SJCRH30 (cell line): ENCODE measurements around the gene SPRY1. TPM values are rescaled to one million over a fixed set of nuclear protein-coding genes. Genes with fewer than 3 reads are reported as not detected.

ENCODE experiments used
- DNase-seq, 2 experiments: peaks; one replicate each; pipeline ENCODE4 v3.0.0-alpha.2; 2015 to 2020
- H3K27ac ChIP-seq: fragments of 250-450 bp; sonication (Bioruptor Pico); 2 replicates; pipeline ENCODE4 v1.5.1; 2020; ENCODE audit warnings: mild to moderate bottlenecking, moderate library complexity
- H3K27me3 ChIP-seq: fragments of 250-450 bp; sonication (Bioruptor Pico); 2 replicates; pipeline ENCODE4 v1.5.1; 2020; ENCODE audit warnings: mild to moderate bottlenecking, moderate library complexity
- H3K36me3 ChIP-seq: fragments of 250-450 bp; sonication (Bioruptor Pico); 2 replicates; pipeline ENCODE4 v1.5.1; 2020; ENCODE audit warnings: mild to moderate bottlenecking, moderate library complexity
- H3K4me1 ChIP-seq: fragments of 250-450 bp; sonication (Bioruptor Pico); 2 replicates; pipeline ENCODE4 v1.5.1; 2020; ENCODE audit warnings: mild to moderate bottlenecking, moderate library complexity
- H3K4me3 ChIP-seq: fragments of 250-450 bp; sonication (Bioruptor Pico); 2 replicates; pipeline ENCODE4 v1.5.1; 2020; ENCODE audit warnings: mild to moderate bottlenecking, moderate library complexity
- H3K9me3 ChIP-seq: fragments of 250-450 bp; sonication (Bioruptor Pico); replicated peaks from 2 replicates; pipeline ENCODE4 v1.5.1; 2020; ENCODE audit warnings: mild to moderate bottlenecking, moderate library complexity
- total RNA-seq: library from RNA; depleted of rRNA; stranded (reverse); fragments of >200 nt; shearing (Covaris generic); gene quantifications from 2 replicates; pipeline ENCODE4 v1.2.3, GENCODE V29; 2014; rRNA removed

SPRY1 gene
- 38.5 and 42.6 TPM in 2 replicates for total RNA-seq

- peak within 1 kb of the TSS; percentile 73 for H3K4me3 ChIP-seq
- H3K9me3 ChIP-seq = no peaks in the 10 kb centered on the region
- peak within 1 kb of the TSS; percentile 89 for H3K27ac ChIP-seq
- peaks cover 10% of the 10 kb centered on the region for H3K36me3 ChIP-seq
- H3K4me1 ChIP-seq = no peaks in the 10 kb centered on the region; the same call in 1 of the 2 replicates
- peak; percentile 95 to 97 for DNase-seq
- no peaks in the 10 kb centered on the region for H3K27me3 ChIP-seq
Measured at GRCh38 chr4:123396307-123397143, at the start of gene SPRY1. SPRY1 (plus strand) TSS chr4:123396795; CDS start chr4:123401592, 4,797 bp downstream.

- no peaks in the 10 kb centered on the region for H3K9me3 ChIP-seq
- no peaks in the 10 kb centered on the region for H3K27me3 ChIP-seq
- H3K27ac ChIP-seq = no peak overlapping the region; the same call in 1 of the 2 replicates
- no peak overlapping the region for H3K4me3 ChIP-seq
- H3K36me3 ChIP-seq = no peaks in the 10 kb centered on the region
- H3K4me1 ChIP-seq = peaks cover 26% of the 10 kb centered on the region
- no peak for DNase-seq
Measured at GRCh38 chr4:123346951-123347350, 49.6 kb upstream of the SPRY1 start.

GRCh38 chr4:123348946-123349345 is 47.6 kb upstream of the SPRY1 start:
- H3K4me3 ChIP-seq = no peak overlapping the region
- no peak overlapping the region for H3K27ac ChIP-seq
- DNase-seq = no peak
- no peaks in the 10 kb centered on the region for H3K36me3 ChIP-seq
- H3K4me1 ChIP-seq = peaks cover 35% of the 10 kb centered on the region
- H3K9me3 ChIP-seq = no peaks in the 10 kb centered on the region
- H3K27me3 ChIP-seq = no peaks in the 10 kb centered on the region

GRCh38 chr4:123349421-123350190 is 47.0 kb upstream of the SPRY1 start:
- no peak for DNase-seq
- Histone ChIP-seq H3K27ac (no peak overlapping the region), H3K4me1 (peaks cover 35% of the 10 kb centered on the region), H3K4me3 (no peak overlapping the region), H3K9me3 (no peaks in the 10 kb centered on the region), H3K27me3 (no peaks in the 10 kb centered on the region), H3K36me3 (no peaks in the 10 kb centered on the region)

- Histone ChIP-seq H3K9me3 (no peaks in the 10 kb centered on the region), H3K27ac (no peak overlapping the region), H3K36me3 (no peaks in the 10 kb centered on the region), H3K4me3 (no peak overlapping the region), H3K27me3 (no peaks in the 10 kb centered on the region), H3K4me1 (peaks cover 31% of the 10 kb centered on the region)
- peak in 1 of 2 experiments; percentile 36 for DNase-seq
Measured at GRCh38 chr4:123350191-123350544, 46.4 kb upstream of the SPRY1 start.

GRCh38 chr4:123350726-123351125 is 45.9 kb upstream of the SPRY1 start:
- Histone ChIP-seq H3K9me3 (no peaks in the 10 kb centered on the region), H3K4me3 (no peak overlapping the region), H3K27ac (no peak overlapping the region), H3K36me3 (no peaks in the 10 kb centered on the region), H3K4me1 (peaks cover 25% of the 10 kb centered on the region), H3K27me3 (no peaks in the 10 kb centered on the region)
- no peak for DNase-seq

GRCh38 chr4:123351713-123352112 is 44.9 kb upstream of the SPRY1 start:
- peak overlapping the region; percentile 29 for H3K4me3 ChIP-seq
- peak in 1 of 2 experiments; percentile 34 for DNase-seq
- H3K4me1 ChIP-seq = peaks cover 20% of the 10 kb centered on the region
- H3K36me3 ChIP-seq = no peaks in the 10 kb centered on the region
- no peaks in the 10 kb centered on the region for H3K9me3 ChIP-seq
- H3K27me3 ChIP-seq = no peaks in the 10 kb centered on the region
- peak overlapping the region; percentile 55 for H3K27ac ChIP-seq

- H3K36me3 ChIP-seq = no peaks in the 10 kb centered on the region
- H3K4me3 ChIP-seq = peak overlapping the region; percentile 29
- peak; percentile 61 to 87 for DNase-seq
- peak overlapping the region; percentile 55 for H3K27ac ChIP-seq
- H3K27me3 ChIP-seq = no peaks in the 10 kb centered on the region
- no peaks in the 10 kb centered on the region for H3K9me3 ChIP-seq
- peaks cover 14% of the 10 kb centered on the region for H3K4me1 ChIP-seq
Measured at GRCh38 chr4:123352240-123352945, 44.2 kb upstream of the SPRY1 start.

GRCh38 chr4:123352966-123353365 is 43.6 kb upstream of the SPRY1 start:
- DNase-seq = no peak
- no peaks in the 10 kb centered on the region for H3K9me3 ChIP-seq
- peaks cover 14% of the 10 kb centered on the region for H3K4me1 ChIP-seq
- H3K27me3 ChIP-seq = no peaks in the 10 kb centered on the region
- no peak overlapping the region for H3K4me3 ChIP-seq
- H3K27ac ChIP-seq = peak overlapping the region; percentile 55; the same call in 1 of the 2 replicates
- H3K36me3 ChIP-seq = no peaks in the 10 kb centered on the region

- no peak for DNase-seq
- H3K4me3 ChIP-seq = no peak overlapping the region
- H3K36me3 ChIP-seq = no peaks in the 10 kb centered on the region
- no peaks in the 10 kb centered on the region for H3K9me3 ChIP-seq
- H3K4me1 ChIP-seq = peaks cover 14% of the 10 kb centered on the region
- no peaks in the 10 kb centered on the region for H3K27me3 ChIP-seq
- H3K27ac ChIP-seq = no peak overlapping the region
Measured at GRCh38 chr4:123353656-123354055, 42.9 kb upstream of the SPRY1 start.

- Histone ChIP-seq H3K36me3 (no peaks in the 10 kb centered on the region), H3K4me1 (peaks cover 14% of the 10 kb centered on the region)
Measured at GRCh38 chr4:123354701-123355100, 41.9 kb upstream of the SPRY1 start.

GRCh38 chr4:123356921-123357320 is 39.7 kb upstream of the SPRY1 start:
- no peak overlapping the region for H3K27ac ChIP-seq

More at GRCh38 chr4:123354701-123355100, 41.9 kb upstream of the SPRY1 start:
- no peaks in the 10 kb centered on the region for H3K27me3 ChIP-seq
- DNase-seq = no peak
- H3K27ac ChIP-seq = no peak overlapping the region
- no peak overlapping the region for H3K4me3 ChIP-seq
- no peaks in the 10 kb centered on the region for H3K9me3 ChIP-seq

GRCh38 chr4:123359449-123360315 is 36.9 kb upstream of the SPRY1 start:
- Histone ChIP-seq H3K27ac (no peak overlapping the region), H3K9me3 (peaks cover 5% of the 10 kb centered on the region), H3K4me1 (peaks cover 11% of the 10 kb centered on the region), H3K27me3 (no peaks in the 10 kb centered on the region), H3K4me3 (no peak overlapping the region), H3K36me3 (no peaks in the 10 kb centered on the region)
- no peak for DNase-seq

More at GRCh38 chr4:123356921-123357320, 39.7 kb upstream of the SPRY1 start:
- Histone ChIP-seq H3K27me3 (no peaks in the 10 kb centered on the region), H3K9me3 (peaks cover 2% of the 10 kb centered on the region), H3K4me1 (peaks cover 19% of the 10 kb centered on the region), H3K36me3 (no peaks in the 10 kb centered on the region), H3K4me3 (no peak overlapping the region)
- no peak for DNase-seq
